NB4 (cell line): ENCODE data around the gene SCAMP4.

Experiments
- DNase-seq: peaks from one replicate; pipeline ENCODE4 v3.0.0; 2010; ENCODE audit warnings: low read depth
- H3K4me3 ChIP-seq: one replicate; pipeline ENCODE4 v1.5.1; 2011; ENCODE audit warnings: mild to moderate bottlenecking, low read depth, low read length, moderate library complexity
- CTCF ChIP-seq: IDR thresholded peaks from one replicate; pipeline ENCODE4 v1.5.1; 2012; ENCODE audit warnings: low read depth, low read length
- MYC ChIP-seq: IDR thresholded peaks from 2 replicates; pipeline ENCODE4 v1.6.1; 2011; ENCODE audit warnings: low read depth, low read length
- POLR2A ChIP-seq: IDR thresholded peaks from 2 replicates; pipeline ENCODE4 v1.6.1; 2011; ENCODE audit warnings: mild to moderate bottlenecking; ENCODE audit not compliant: insufficient read length; ENCODE audit errors: extremely low read depth
- TF ChIP-seq, protein P1 (sequence below): IDR thresholded peaks from 2 replicates; pipeline ENCODE4 v1.6.1; 2011; ENCODE audit warnings: low read depth, low read length

SCAMP4 gene

DNA sequence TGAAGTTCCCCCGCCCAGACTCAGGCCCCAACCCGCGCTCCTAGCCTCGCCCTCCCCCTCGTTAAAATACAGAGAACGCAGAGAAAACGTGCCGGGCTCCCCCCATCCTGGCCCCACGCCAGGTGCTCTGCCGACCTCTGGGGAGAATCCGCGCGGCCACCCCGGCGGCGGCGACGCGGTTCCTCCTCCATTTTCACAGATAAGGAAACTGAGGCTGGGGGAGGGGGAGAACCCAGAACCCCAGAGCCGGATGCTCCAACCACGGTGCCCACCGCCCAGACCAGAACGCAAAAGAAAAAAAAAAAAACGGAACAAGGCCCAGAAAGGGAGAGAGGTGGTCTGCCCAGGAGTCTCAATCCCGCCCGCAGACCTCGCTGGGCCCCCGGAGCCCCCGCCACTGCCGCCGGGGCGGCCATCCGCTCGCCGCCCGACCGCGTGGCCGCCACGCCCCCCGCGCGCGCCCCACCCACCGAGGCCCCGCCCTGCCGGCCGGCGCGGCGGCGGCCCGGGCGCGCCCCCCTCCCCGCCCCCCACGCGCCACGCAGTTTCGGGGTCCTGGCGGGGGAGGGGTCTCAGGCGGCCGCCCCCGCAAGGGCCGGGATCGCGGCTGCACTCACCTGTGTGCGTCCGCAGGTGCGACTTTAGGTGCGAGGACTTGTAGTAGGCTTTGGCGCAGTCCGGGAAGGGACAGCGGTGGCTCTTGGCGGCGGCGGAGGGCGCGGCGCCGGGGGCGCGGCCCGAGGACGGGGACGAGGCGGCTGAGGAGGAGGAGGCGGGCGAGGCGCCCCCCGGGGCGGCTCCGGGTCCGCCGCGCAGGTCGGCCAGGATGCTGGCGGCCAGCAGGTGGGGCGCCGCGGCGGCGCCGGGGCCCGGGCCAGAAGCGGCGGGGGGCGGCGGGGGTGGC, 42.5 kb upstream of the SCAMP4 start:
- DNase-seq = peak; percentile 52
- H3K4me3 ChIP-seq = peak overlapping the region; percentile 77
- TF ChIP-seq MYC (0 out of 2 replicates have a peak, but pooled peaks have one; percentile 8), POLR2A (no peak), CTCF (no peak)
- TF ChIP-seq, protein P1, sequence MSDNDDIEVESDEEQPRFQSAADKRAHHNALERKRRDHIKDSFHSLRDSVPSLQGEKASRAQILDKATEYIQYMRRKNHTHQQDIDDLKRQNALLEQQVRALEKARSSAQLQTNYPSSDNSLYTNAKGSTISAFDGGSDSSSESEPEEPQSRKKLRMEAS = no peak

DNA sequence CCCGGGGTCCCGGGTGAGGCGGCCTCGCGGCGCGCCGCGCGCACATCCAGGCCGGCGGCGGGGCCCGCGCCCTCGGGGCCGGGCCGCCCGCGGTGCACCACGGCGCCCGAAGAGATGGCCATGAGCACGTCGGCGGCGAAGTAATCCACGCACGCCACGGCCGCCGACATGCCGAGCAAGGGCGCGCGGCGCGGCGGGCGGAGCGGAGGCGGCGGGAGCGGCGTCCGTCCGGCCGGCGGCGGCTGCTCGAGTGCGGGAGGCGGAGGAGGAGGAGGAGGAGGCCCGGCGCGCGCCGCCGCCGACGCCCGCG, 41.9 kb upstream of the SCAMP4 start, which contains the start of gene KLF16:
KLF16 (minus strand) TSS at position 252 of the 310 bp plus-strand sequence; CDS start at position 170, 82 bp downstream.
- DNase-seq = no peak
- peak; percentile 51 for TF ChIP-seq POLR2A
- TF ChIP-seq, protein P1 = no peak
- peak within 1 kb of the TSS; percentile 77 for H3K4me3 ChIP-seq

- TF ChIP-seq POLR2A = no peak
- TF ChIP-seq CTCF = no peak
- TF ChIP-seq, protein P1 = peak; percentile 95
- peak; percentile 96 for TF ChIP-seq MYC
- DNase-seq = peak; percentile 91
- peak overlapping the region; percentile 59 for H3K4me3 ChIP-seq
These were observed 41.3 kb upstream of the SCAMP4 start for GRCh38 chr19:1863638-1864479.

GRCh38 chr19:1864480-1865171, 40.6 kb upstream of the SCAMP4 start:
- H3K4me3 ChIP-seq = peak overlapping the region; percentile 59
- TF ChIP-seq, protein P1 = peak; percentile 48; the same call in 1 of the 2 replicates
- TF ChIP-seq POLR2A (peak; percentile 27), CTCF (peak; percentile 12), MYC (no peak)
- DNase-seq = peak; percentile 78

DNA sequence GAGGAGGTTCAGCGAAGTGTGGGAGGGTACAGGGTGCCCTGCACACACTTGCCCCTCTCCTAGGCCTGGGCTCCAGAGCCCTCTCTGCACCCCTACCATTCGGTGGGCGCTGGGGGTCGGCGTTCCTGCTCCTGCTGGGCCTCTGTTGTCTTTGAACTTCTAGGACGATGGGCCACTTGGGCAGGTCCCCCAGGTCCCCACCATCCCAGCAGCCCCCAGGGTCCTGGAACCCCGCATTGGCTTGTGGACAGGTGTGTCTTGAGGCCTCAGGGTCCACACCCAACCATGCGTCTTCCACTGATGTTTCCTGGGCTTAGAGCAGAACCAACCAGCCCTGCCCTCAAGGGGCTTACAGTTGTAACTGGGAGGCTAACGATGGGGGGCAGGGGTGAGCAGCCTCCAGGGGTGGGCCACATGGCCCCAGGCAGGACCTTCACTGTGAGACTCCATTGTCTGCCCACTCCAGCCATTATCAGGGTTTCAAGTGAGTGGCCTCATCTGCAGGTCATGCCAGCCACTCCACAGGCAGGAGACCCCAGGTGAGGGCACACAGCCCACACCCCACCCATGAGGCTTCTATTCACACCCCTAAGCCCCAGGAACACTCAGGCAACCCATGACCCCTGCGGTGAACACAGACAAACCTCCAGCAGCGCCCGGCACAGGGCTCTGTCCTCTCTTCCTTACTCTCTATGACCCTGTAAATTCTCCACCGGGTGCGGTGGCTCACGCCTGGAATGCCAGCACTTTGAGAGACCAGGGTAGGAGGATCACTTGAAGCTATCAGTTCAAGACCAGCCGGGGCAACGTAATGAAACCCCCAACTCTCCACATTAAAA, 39.8 kb upstream of the SCAMP4 start:
- peak overlapping the region; percentile 42 for H3K4me3 ChIP-seq
- TF ChIP-seq MYC = no peak
- DNase-seq = no peak
